Skeletal muscle satellite cell (primary cell): ENCODE measurements around the gene CACNA2D3.

Source experiments
- H3K27me3 ChIP-seq: 2 replicates; pipeline ENCODE4 v1.7.0; 2013; ENCODE audit warnings: low read length; ENCODE audit not compliant: control insufficient read depth, insufficient read depth
- H3K36me3 ChIP-seq: 2 replicates; pipeline ENCODE4 v1.7.0; 2013; ENCODE audit warnings: mild to moderate bottlenecking, control low read depth, low read length; ENCODE audit not compliant: insufficient read depth
- H3K4me1 ChIP-seq: 2 replicates; pipeline ENCODE4 v1.7.0; 2013; ENCODE audit warnings: low read length; ENCODE audit not compliant: control insufficient read depth, insufficient read depth
- H3K4me2 ChIP-seq: 2 replicates; pipeline ENCODE4 v1.7.0; 2013; ENCODE audit warnings: mild to moderate bottlenecking, low read length
- H3K4me3 ChIP-seq: 2 replicates; pipeline ENCODE4 v1.7.0; 2013; ENCODE audit warnings: low read length
- H3K9ac ChIP-seq: 2 replicates; pipeline ENCODE4 v1.7.0; 2013; ENCODE audit warnings: mild to moderate bottlenecking, low read depth, low read length, moderate library complexity
- H3K9me3 ChIP-seq: replicated peaks from 2 replicates; pipeline ENCODE4 v1.7.0; 2013; ENCODE audit warnings: mild to moderate bottlenecking, control low read depth, low read length

CACNA2D3 gene

DNA sequence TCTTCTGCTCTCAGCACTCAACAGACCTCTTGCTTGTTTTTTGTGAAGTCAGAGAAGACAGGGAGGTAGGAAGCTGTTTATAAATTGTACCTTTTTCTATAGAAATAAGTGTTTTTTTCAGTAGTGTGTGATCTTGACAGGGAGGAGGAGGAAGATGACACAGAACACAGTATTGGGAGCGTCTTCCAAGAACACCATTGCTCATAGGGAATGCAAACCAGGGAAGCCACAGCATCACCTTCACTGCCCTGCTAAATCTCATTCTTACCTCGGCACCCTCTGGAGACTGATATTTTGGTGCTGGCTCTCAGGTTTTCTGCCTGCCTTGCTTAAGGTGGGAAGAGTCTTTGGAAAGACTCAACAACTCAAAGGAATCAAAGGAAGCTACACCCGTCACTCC lies 636.1 kb downstream of the CACNA2D3 start:
- H3K27me3 ChIP-seq: peaks cover 3% of the 10 kb centered on the region
- no peak overlapping the region for H3K4me2 ChIP-seq
- no peak overlapping the region for H3K4me3 ChIP-seq
- no peaks in the 10 kb centered on the region for H3K4me1 ChIP-seq
- H3K9ac ChIP-seq: no peak overlapping the region
- no peaks in the 10 kb centered on the region for H3K36me3 ChIP-seq
- H3K9me3 ChIP-seq: no peaks in the 10 kb centered on the region

- Histone ChIP-seq H3K27me3 (peaks cover 3% of the 10 kb centered on the region), H3K9me3 (no peaks in the 10 kb centered on the region), H3K9ac (no peak overlapping the region), H3K4me2 (no peak overlapping the region), H3K4me1 (no peaks in the 10 kb centered on the region), H3K36me3 (no peaks in the 10 kb centered on the region), H3K4me3 (no peak overlapping the region)
Observed at GRCh38 chr3:54759166-54759565, 636.8 kb downstream of the CACNA2D3 start.

DNA sequence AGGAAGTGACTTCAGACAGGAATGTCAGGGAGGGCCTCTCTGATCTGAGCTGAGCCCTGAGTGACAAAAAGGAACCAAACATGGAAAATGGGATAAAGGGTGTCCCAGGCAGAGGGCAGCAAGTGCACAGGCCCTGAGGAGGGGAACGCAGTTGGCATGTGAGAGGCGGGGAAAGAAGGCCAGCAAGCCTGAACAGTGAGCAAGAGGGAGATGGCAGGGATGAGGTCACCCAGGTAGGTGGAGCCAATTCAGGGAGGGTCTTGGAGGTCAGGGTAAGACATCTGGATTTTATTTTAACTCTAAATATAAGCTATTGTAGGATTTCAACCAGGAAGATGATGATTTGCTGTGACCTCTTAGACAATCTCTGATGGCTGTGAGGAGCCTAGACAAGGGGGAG lies 637.8 kb downstream of the CACNA2D3 start:
- Histone ChIP-seq H3K4me3 (no peak overlapping the region), H3K36me3 (no peaks in the 10 kb centered on the region), H3K27me3 (peaks cover 3% of the 10 kb centered on the region), H3K9me3 (no peaks in the 10 kb centered on the region), H3K4me2 (no peak overlapping the region), H3K4me1 (no peaks in the 10 kb centered on the region), H3K9ac (no peak overlapping the region)

DNA sequence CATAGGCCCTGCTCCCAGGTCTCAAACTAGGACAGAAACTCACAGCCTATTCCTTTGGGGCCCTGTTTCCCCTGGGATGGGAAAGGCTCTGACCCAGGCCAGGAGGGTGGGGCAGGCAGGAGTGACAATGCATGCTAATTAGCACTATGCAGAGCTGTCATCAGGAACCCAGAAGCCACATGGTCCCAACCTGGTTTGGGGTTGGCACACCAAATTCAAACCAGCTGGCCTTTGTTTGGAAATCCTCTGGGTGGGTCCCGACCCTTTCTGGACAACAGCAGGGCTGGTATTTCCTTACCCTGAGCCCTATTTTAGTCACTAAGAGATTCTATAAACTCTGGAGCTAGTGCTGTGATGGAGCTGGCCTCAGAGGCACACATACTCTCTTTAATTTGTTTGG lies 639.3 kb downstream of the CACNA2D3 start:
- H3K4me1 ChIP-seq: no peaks in the 10 kb centered on the region
- H3K27me3 ChIP-seq: peaks cover 3% of the 10 kb centered on the region
- no peaks in the 10 kb centered on the region for H3K36me3 ChIP-seq
- no peak overlapping the region for H3K4me2 ChIP-seq
- H3K9me3 ChIP-seq: no peaks in the 10 kb centered on the region
- no peak overlapping the region for H3K4me3 ChIP-seq
- H3K9ac ChIP-seq: no peak overlapping the region

- Histone ChIP-seq H3K4me3 (no peak overlapping the region), H3K9ac (no peak overlapping the region), H3K9me3 (no peaks in the 10 kb centered on the region), H3K27me3 (peaks cover 3% of the 10 kb centered on the region), H3K36me3 (no peaks in the 10 kb centered on the region), H3K4me2 (no peak overlapping the region), H3K4me1 (no peaks in the 10 kb centered on the region)
Observed at GRCh38 chr3:54764911-54765310, 642.6 kb downstream of the CACNA2D3 start.

- Histone ChIP-seq H3K36me3 (no peaks in the 10 kb centered on the region), H3K4me1 (no peaks in the 10 kb centered on the region), H3K9ac (no peak overlapping the region), H3K4me3 (no peak overlapping the region), H3K4me2 (no peak overlapping the region), H3K27me3 (peaks cover 7% of the 10 kb centered on the region), H3K9me3 (no peaks in the 10 kb centered on the region)
Observed at GRCh38 chr3:54771050-54771449, 648.7 kb downstream of the CACNA2D3 start.

- H3K4me2 ChIP-seq: no peak overlapping the region
- H3K36me3 ChIP-seq: no peaks in the 10 kb centered on the region
- peaks cover 7% of the 10 kb centered on the region for H3K27me3 ChIP-seq
- H3K4me3 ChIP-seq: no peak overlapping the region
- no peaks in the 10 kb centered on the region for H3K4me1 ChIP-seq
- H3K9ac ChIP-seq: no peak overlapping the region
- no peaks in the 10 kb centered on the region for H3K9me3 ChIP-seq
Observed at GRCh38 chr3:54772051-54772450, 649.7 kb downstream of the CACNA2D3 start.

GRCh38 chr3:54772746-54773145 lies 650.4 kb downstream of the CACNA2D3 start:
- peaks cover 7% of the 10 kb centered on the region for H3K27me3 ChIP-seq
- no peak overlapping the region for H3K4me3 ChIP-seq
- no peak overlapping the region for H3K9ac ChIP-seq
- no peaks in the 10 kb centered on the region for H3K36me3 ChIP-seq
- no peaks in the 10 kb centered on the region for H3K4me1 ChIP-seq
- H3K4me2 ChIP-seq: no peak overlapping the region
- no peaks in the 10 kb centered on the region for H3K9me3 ChIP-seq

GRCh38 chr3:54773271-54773670 lies 650.9 kb downstream of the CACNA2D3 start:
- no peak overlapping the region for H3K4me3 ChIP-seq
- H3K36me3 ChIP-seq: no peaks in the 10 kb centered on the region
- H3K9me3 ChIP-seq: no peaks in the 10 kb centered on the region
- H3K9ac ChIP-seq: no peak overlapping the region
- no peak overlapping the region for H3K4me2 ChIP-seq
- H3K4me1 ChIP-seq: no peaks in the 10 kb centered on the region
- peaks cover 7% of the 10 kb centered on the region for H3K27me3 ChIP-seq

- no peak overlapping the region for H3K4me2 ChIP-seq
- no peak overlapping the region for H3K4me3 ChIP-seq
- H3K27me3 ChIP-seq: no peaks in the 10 kb centered on the region
Observed at GRCh38 chr3:54776601-54777000, 654.2 kb downstream of the CACNA2D3 start.

GRCh38 chr3:54777141-54777540 lies 654.8 kb downstream of the CACNA2D3 start:
- no peaks in the 10 kb centered on the region for H3K27me3 ChIP-seq
- H3K9ac ChIP-seq: no peak overlapping the region
- H3K4me2 ChIP-seq: no peak overlapping the region
- no peaks in the 10 kb centered on the region for H3K36me3 ChIP-seq
- no peaks in the 10 kb centered on the region for H3K4me1 ChIP-seq
- H3K4me3 ChIP-seq: no peak overlapping the region
- no peaks in the 10 kb centered on the region for H3K9me3 ChIP-seq

More at GRCh38 chr3:54776601-54777000, 654.2 kb downstream of the CACNA2D3 start:
- H3K9ac ChIP-seq: no peak overlapping the region
- no peaks in the 10 kb centered on the region for H3K9me3 ChIP-seq
- no peaks in the 10 kb centered on the region for H3K36me3 ChIP-seq
- no peaks in the 10 kb centered on the region for H3K4me1 ChIP-seq

GRCh38 chr3:54780336-54780735 lies 658.0 kb downstream of the CACNA2D3 start:
- Histone ChIP-seq H3K9me3 (no peaks in the 10 kb centered on the region), H3K9ac (no peak overlapping the region), H3K4me3 (no peak overlapping the region), H3K36me3 (no peaks in the 10 kb centered on the region), H3K4me2 (no peak overlapping the region), H3K27me3 (no peaks in the 10 kb centered on the region), H3K4me1 (no peaks in the 10 kb centered on the region)
